Upper lobe of right lung (tissue), 1 donor: Measurements from ENCODE around the gene ASAH2. TPM values are rescaled to one million over a fixed set of nuclear protein-coding genes. Genes with fewer than 3 reads are reported as not detected.

ENCODE experiments used
- ATAC-seq: fragments of 200-7000 bp; cut with Tn5 transposase; one replicate; pipeline ENCODE4 v1.9.1; 2020; ENCODE audit warnings: mild to moderate bottlenecking, moderate library complexity
- DNase-seq: peaks from one replicate; pipeline ENCODE4 v3.0.0-alpha.2; 2020
- H3K27ac ChIP-seq: fragments of 200-600 bp; one replicate; pipeline ENCODE4 v1.8.0; 2022
- H3K27me3 ChIP-seq: fragments of 200-600 bp; one replicate; pipeline ENCODE4 v1.8.0; 2022; ENCODE audit warnings: mild to moderate bottlenecking
- H3K36me3 ChIP-seq: fragments of 200-600 bp; one replicate; pipeline ENCODE4 v1.8.0; 2022
- H3K4me1 ChIP-seq: fragments of 200-600 bp; one replicate; pipeline ENCODE4 v1.8.0; 2022
- H3K4me3 ChIP-seq: fragments of 200-600 bp; one replicate; pipeline ENCODE4 v1.8.0; 2022; ENCODE audit warnings: mild to moderate bottlenecking
- H3K9me3 ChIP-seq: fragments of 200-600 bp; one replicate; pipeline ENCODE4 v1.8.0; 2022
- intact Hi-C: fragments of 100-400 bp; cut with DNase I; formaldehyde crosslinking; loops from one replicate; pipeline ENCODE4 v1.11.0; 2022
- total RNA-seq: library from RNA; stranded (reverse); fragmentation: NEBNext Ultra II Directional; extraction: Animal tissue kit (Norgen Biotek cat#: 25700); gene quantifications from one replicate; pipeline ENCODE4 v1.2.1, GENCODE V29; 2021
- TF ChIP-seq, protein P1 (sequence below): fragments of 200-600 bp; IDR thresholded peaks from one replicate; pipeline ENCODE4 v1.8.0; 2022; ENCODE audit warnings: antibody characterized with exemption
- donor health status: DM: no; HTN: yes; CAD: no; lungs with severe emphysema.

The ASAH2 gene
- total RNA-seq, 1 donor from 2014 or later: 1.5 TPM

DNA sequence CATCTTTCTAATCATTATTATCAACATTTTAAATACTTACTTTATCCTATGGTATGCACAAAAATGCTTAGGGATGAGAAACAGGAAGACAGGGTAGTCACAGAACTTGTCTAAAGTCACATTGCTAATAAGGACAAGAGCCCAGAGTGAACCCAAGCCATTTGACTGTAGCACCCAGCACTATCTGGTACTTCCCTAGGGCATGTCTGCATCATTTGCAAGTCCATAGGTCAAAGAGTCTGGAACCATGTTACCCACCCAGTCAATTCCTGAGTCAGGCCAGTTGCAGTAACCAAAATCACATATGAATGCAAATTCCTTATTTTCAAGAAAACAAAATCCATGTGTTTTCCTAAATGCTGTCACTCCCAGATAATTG, 19.1 kb downstream of the ASAH2 start:
- H3K27ac ChIP-seq: no peak overlapping the region
- intact Hi-C loops: no loop called here

DNA sequence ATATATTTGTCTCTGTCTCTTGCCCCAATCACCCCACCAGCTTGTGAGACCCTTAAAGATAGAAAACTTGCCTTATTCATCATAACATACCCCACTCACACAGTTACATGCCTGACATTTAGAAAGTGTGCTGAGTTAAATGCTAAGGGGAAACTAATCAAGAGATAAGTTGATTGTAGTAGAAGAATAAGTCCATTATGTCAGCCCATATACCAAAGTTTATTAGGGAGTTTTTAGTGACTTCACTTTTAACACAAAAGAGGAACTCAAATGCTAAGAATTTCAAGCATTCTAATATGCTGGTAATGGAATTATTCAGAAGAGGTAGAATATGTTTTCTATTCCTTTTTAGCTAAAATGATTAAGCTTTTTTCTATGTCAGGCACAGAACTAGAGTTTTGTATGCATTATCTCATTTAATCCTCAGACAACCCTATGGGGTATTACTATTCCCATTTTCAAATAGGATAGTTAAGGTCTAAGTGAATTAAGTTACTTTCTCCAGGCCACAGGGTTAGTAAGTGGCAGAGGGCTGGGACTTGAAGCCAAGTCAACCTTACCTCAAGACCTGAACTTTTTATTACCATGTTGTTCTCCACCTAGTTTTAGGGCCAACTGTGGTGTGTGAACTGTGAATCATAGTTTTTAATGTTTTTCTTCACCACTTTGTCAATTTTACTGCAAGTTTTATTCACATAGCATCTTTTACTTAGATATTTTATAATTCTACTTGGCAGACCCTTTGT, 19.6 kb downstream of the ASAH2 start:
- TF ChIP-seq, protein P1, sequence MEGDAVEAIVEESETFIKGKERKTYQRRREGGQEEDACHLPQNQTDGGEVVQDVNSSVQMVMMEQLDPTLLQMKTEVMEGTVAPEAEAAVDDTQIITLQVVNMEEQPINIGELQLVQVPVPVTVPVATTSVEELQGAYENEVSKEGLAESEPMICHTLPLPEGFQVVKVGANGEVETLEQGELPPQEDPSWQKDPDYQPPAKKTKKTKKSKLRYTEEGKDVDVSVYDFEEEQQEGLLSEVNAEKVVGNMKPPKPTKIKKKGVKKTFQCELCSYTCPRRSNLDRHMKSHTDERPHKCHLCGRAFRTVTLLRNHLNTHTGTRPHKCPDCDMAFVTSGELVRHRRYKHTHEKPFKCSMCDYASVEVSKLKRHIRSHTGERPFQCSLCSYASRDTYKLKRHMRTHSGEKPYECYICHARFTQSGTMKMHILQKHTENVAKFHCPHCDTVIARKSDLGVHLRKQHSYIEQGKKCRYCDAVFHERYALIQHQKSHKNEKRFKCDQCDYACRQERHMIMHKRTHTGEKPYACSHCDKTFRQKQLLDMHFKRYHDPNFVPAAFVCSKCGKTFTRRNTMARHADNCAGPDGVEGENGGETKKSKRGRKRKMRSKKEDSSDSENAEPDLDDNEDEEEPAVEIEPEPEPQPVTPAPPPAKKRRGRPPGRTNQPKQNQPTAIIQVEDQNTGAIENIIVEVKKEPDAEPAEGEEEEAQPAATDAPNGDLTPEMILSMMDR: no peak
- H3K4me3 ChIP-seq: no peak overlapping the region
- no peak for DNase-seq
- no peaks in the 10 kb centered on the region for H3K9me3 ChIP-seq
- H3K4me1 ChIP-seq: no peaks in the 10 kb centered on the region
- no peak for ATAC-seq
- no peak overlapping the region for H3K27ac ChIP-seq
- intact Hi-C loops: no loop called here
- no peaks in the 10 kb centered on the region for H3K36me3 ChIP-seq
- peaks cover 14% of the 10 kb centered on the region for H3K27me3 ChIP-seq

More for the DNA sequence above, 19.1 kb downstream of the ASAH2 start:
- TF ChIP-seq, protein P1: no peak
- DNase-seq: no peak
- H3K4me3 ChIP-seq: no peak overlapping the region
- no peak for ATAC-seq
- H3K9me3 ChIP-seq: no peaks in the 10 kb centered on the region
- no peaks in the 10 kb centered on the region for H3K36me3 ChIP-seq
- H3K27me3 ChIP-seq: peaks cover 14% of the 10 kb centered on the region
- H3K4me1 ChIP-seq: no peaks in the 10 kb centered on the region

DNA sequence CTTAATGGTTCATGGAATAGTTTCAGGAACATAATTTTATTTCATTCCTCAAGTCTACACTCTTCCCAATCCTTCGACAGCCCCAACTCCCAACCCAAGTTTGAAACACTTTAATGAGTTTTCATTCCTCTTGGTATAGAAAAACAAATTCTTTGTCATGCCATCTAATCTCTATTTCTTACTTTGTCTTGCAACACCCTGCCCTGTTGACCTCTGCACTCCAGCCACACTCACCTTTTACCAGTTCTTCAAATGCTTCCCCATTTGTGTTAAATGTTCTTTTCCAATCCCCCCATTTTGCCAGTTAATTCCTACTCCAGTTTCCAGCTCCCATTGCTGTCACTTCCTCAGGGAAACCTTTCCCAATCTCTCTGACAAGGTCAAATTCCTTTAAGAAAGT, 21.9 kb downstream of the ASAH2 start:
- Histone ChIP-seq H3K27ac (no peak overlapping the region), H3K36me3 (no peaks in the 10 kb centered on the region), H3K4me3 (no peak overlapping the region), H3K27me3 (peaks cover 4% of the 10 kb centered on the region), H3K4me1 (no peaks in the 10 kb centered on the region), H3K9me3 (no peaks in the 10 kb centered on the region)
- DNase-seq (no peak), ATAC-seq (no peak)
- intact Hi-C loops: no loop called here
- TF ChIP-seq, protein P1: no peak

DNA sequence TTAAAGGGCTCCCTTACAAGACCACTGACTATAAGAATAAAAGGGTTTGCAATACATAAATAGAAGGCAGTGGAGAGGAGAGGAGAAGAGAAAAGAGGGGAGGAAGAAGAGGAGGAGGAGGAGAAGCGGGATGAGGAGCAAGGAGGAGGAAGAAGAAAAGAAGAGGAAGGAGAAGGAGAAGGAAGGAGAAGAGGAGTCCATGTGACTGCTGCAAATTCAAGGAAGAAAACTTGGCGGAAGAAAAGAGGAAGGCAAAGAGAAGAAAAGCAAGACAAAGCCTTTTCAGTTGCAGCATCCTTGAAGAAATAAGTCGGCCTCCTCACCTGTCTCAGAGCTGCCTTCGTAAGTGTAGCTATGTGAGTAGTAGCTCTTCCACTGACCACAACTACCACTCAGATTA, 22.6 kb downstream of the ASAH2 start:
- Histone ChIP-seq H3K27me3 (peaks cover 4% of the 10 kb centered on the region), H3K36me3 (no peaks in the 10 kb centered on the region), H3K9me3 (no peaks in the 10 kb centered on the region), H3K4me1 (no peaks in the 10 kb centered on the region), H3K27ac (no peak overlapping the region), H3K4me3 (no peak overlapping the region)
- intact Hi-C loops: no loop called here
- ATAC-seq (no peak), DNase-seq (no peak)
- TF ChIP-seq, protein P1: no peak

DNA sequence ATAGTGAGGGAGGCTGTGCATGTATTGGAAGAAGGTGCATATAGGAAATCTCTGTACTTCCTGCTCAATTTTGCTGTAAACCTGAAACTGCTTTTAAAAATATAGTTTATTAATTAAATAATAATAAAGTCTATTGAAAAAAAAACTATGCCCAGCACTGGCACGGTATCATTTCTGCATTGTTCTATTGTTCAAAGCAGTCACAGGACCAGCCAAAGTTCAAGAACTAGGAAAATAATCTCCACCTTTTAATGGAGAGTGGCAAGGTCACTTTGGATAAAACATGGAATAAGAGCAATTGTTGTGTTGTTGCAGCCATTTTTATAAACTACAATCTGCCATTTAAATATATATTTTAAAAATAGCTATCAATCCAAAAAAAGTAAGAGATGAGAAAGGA, 24.7 kb downstream of the ASAH2 start:
- DNase-seq: no peak
- no peaks in the 10 kb centered on the region for H3K9me3 ChIP-seq
- no peak overlapping the region for H3K27ac ChIP-seq
- peaks cover 4% of the 10 kb centered on the region for H3K27me3 ChIP-seq
- intact Hi-C loops: no loop called here
- no peaks in the 10 kb centered on the region for H3K4me1 ChIP-seq
- no peak overlapping the region for H3K4me3 ChIP-seq
- no peaks in the 10 kb centered on the region for H3K36me3 ChIP-seq
- ATAC-seq: no peak
- TF ChIP-seq, protein P1: no peak
